Hematopoietic multipotent progenitor cell treated with erythropoietin and hydrocortisone succinate and interleukin-3 and kit ligand, for 17 days (in vitro differentiated cells): ENCODE results near the gene MTM1.

Experiments used
- DNase-seq: peaks from one replicate; pipeline ENCODE4 v3.0.0-alpha.2; 2015; ENCODE audit warnings: low spot score

Gene MTM1

DNA sequence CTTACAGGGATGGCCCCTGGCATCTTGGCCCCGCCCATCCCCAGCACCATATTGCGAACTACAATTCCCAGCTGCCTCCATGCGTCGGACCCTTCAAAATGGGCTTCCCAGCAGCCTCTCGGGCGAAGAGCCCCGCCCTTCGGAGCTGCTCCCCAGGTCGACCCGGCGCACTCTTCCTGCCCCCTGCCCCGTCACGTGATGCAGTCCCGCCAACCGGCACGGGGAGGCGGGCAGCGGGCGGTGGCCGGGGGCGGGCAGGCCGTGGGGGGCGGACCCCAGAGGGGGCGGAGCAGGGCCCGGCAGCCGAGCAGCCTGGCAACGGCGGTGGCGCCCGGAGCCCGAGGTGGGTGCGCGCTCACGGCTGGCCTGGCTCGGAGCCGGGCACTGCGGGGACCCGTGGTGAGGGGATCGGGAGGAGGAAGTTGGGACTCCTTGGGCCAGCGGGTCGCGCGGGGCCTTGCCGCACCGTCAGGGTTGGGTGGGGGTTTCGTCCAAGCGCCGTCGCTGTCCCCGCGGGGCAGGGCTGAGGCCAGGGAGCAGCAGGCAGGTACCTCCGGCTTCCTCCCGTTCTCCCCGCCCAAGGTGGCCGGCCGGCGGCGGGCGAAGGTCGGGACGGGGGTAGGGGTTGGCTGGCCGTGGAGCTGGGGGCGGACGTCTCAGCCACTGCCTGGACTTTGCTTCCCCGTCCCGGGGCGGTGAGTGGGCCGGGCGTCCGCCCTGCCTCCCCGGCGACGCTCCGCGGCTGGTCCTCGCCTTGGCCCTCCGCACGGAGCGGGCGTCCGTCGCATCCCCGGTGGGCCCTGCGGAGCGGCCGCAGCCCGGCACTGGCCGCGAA lies at the start of gene MTM1:
TSS of gene MTM1 (plus strand) at position 302 of the 835 bp plus-strand sequence. CDS start 23,994 bp downstream, outside the sequence.
- DNase-seq = peak; percentile 87

DNA sequence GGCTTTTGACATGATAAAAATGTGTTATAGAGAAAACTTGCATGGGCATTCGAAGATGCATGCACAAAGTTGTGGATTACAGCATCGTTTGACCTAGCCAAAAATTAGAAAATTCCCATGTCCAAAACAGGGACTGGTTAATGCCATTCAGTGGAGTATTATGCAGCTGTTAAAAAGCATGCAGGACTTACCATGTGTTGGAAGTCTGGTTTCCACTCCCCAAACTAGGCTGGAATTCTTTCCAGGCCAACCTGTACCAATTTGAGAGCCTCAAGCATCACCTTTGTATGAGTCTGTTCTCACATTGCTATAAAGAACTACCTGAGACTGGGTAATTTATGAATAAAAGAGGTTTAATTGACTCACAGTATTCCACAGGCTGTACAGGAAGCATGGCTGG lies 45.9 kb upstream of the MTM1 start:
- no peak for DNase-seq

DNA sequence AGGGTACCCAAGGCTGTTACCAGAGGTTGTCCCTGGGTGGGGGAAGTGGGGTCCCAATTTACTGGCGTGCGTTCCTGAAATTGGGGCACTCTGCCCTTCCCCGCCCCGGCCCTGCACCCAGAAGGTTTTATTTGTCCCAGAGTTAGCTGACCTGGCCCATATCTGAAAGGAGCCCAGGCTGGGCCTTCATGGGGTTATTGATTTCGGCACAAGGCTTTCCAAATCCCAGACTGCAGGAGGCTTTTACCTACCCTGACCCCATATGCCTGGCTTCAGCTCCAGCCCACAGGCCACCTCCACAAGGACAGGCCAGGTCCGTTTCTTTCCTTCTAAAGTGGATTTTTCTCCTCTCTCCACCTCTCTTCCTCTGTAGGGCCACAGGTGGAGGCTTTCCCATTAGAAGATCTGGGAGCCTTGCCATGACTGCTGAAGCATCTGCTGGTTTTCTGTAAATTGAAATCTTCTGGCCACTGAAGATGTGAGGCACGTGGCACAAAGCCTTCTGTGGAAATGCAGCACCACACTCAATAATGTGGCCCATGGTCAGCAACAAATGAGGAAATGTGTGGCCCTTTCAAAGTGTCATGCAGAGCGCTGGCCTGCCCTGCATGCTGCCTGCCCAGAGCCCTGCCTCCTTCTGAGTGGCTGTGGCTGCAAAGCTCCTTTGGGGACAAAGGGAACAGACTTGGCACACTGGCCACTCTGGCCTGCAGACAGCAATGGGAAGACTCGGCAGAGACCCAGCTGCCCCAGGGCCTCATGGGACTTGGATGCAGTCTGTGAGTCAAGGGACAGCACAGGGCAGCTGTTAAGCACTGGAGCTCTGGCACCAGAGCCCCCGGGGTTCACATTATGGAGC lies 43.1 kb upstream of the MTM1 start:
- DNase-seq = no peak

DNA sequence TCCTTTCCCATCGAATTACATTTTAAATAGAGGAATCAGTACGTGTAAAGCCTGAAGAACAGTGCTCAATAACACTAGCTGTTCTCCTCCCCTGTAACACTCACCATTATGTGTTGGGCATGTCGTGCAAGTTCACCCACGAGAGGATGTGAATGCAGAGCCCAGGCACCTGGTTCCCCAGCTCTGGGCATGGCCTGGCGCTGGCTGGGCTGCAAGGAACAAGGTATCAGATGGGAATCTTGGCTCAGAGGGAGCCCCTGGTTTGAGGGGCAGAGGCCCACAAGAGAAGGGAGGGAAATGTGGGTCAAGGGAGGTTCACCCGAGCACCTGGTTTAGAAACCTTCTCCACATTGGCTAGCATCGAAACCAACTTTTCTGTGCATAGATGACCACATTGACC lies 41.7 kb upstream of the MTM1 start:
- DNase-seq = no peak

DNA sequence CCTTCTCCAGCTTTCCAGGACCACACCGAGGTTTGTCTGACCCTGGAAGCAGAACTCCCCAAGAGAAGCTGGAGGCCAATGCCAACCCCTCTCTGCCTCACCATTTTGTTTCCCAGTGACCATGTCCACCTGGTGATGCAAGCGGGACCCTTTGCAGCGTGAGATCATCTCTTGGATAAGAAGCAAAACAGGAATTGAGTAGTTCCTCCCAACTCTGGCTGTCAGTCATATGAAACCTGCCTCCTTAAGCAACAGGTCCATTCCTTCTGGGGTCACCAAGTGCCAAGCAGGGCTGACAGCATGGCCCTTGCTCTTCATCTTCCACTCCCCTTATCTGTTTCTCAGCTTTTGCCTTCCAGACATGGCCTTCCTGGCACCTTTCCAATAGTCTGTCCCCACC lies 41.3 kb upstream of the MTM1 start:
- DNase-seq = no peak

DNA sequence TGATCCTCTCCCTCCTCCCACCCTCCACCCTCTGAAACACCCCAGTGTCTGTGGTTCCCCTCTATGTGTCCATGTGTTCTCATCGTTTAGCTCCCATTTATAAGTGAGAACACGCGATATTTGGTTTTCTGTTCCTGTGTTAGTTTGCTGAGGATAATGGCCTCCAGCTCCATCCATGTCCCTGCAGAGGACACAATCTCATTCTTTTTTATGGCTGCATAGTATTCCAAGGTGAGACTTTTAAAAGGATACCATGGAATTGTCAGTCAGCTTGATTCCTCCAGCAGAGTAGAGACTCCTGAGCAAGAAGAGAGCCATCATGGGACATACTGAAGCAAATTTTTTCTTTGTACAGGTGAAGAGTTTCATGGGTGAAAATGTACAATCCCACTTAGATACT lies 38.8 kb upstream of the MTM1 start:
- DNase-seq = no peak

DNA sequence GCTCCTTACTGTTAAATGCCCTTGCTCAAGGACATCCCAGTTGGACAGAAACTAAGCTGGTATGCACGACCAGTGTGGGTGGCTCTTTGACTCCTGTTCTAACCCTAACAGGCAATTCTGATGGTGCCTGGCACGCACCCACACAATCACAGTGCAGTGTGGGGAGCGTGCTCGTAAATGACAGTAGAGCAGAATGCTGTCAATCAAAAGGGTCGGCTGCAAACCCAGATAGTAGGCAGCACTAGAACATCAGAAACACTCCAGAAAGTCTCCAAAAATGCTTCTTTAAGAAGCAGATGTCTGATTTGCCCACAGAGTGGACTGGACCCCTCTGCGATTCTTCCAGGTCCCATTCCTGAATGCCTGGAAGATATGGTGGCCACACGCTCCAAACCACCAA lies 37.6 kb upstream of the MTM1 start:
- DNase-seq = no peak

DNA sequence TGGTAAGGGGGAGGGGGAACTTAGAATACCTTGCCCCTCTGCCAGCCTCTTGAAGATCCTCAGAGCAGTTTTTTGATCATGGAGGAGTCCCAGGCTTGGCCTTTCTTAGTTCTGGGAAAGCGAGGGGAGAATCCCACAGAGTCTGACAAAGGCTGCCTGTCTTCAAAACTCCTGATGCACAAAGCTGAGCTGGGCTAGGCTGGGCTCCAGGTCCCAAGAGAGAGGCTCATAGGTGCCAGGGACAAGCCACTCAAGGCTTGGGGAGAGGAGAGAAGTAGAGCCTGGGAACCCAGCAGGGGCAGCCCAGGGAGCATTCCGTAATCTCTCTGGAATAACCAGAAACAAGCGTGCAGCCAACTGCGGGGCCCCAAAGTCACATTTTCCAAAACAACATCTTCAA lies 37.0 kb upstream of the MTM1 start:
- DNase-seq = no peak

DNA sequence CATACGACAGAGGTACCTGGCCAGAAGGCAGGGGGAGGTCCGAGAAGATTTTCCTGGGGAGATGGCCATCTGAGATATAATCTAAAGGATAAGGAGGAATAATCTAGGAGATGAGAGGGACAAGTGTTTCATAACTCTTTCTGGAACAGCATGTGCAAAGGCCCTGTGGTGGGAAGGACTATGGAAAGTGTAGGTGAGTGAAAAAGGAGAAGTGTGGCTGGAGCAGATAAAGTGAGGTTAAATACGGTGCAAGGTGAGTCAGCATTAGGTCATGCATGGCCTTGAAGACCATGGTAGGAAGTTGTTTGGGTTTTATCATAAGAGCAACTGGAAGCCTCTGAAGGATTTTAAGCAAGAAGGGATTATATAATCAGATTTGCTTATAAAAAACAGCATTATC lies 34.6 kb upstream of the MTM1 start:
- DNase-seq = no peak

DNA sequence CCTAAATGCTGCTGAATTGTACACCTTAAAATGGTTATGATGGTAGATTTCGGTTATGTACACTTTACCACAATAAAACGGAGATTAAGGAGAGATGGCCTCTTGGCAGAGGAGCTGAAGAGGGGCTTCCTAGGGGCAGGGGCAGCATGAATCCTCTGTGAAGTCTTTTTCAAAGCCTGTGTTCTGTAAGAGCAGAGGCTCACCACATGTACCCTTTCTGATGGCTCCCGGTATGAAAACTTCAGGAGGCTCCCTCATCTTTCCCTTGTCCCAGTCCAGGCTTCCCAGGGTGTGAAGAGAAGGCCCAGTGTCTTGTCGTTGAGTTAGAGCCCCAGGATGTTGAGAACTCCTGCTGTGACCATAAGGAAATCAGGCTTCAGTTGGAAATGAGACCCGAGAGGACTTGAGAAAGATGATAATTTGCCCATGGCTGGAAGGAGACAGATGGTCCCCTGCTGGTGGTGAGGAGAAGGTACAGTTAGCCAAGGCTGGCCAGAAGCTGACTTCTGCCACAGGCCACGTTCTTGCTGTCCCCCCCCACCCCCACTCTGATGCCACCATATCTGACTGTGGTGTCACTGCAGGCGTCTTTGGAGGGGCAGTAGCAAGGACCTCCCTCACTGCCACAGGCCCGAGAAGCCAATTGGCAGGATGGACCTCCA lies 31.8 kb upstream of the MTM1 start:
- no peak for DNase-seq

DNA sequence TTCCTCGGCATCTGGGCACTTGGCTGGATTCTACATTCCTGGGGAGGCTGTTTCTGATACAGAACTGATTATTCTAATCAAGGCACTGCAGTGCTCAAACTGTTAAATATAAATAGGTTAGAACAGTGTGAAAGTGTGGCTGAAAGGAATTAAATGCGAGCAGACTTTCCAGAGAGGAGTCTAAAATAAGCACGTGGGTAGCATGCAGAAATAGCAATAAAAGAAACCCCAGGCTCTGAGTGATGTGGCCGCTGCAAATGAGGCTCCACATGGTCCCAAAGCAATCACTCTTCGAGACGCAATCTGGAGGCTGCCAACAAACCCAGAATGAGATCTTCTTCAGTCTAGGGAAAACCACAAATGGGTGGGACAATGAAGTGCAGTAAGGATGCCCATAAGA lies 30.6 kb upstream of the MTM1 start:
- no peak for DNase-seq

DNA sequence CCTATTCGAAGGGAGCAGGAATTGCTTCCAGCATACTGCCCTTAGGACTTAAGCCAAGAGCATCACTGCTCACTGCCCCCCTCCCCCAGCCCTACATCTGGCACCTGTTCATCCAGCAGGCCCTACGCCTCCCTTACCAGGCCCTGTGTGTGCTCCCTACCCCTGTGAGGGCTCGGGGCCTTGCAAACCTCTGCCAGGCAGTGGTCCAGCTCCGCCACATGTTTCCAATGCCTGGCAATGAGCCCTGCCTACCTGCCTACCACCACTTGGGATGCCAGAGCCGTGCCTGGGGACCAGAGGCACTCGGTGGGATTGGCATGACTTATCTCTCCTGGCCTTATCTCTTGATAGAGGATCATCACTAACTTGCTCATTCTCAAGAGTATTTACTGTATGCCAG lies 27.5 kb upstream of the MTM1 start:
- DNase-seq = no peak

DNA sequence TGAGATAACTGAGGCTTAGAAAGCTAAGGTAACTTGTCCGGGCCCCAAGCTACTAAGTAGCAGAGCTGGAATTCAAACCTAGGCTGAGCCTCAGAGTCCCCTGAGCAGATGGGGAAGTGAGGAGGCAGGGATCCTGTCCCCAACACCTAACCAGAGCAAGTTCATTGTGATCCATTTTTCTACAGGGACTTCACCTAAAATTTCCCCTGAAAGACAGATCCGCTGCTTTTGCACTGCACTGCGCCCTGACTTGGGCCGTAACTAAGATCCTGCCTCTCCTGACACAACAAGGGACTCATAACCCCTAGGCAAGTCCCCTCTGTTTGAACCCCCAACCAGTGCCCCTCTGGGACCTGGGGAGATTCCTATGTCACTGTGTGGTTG lies 25.6 kb upstream of the MTM1 start:
- no peak for DNase-seq

DNA sequence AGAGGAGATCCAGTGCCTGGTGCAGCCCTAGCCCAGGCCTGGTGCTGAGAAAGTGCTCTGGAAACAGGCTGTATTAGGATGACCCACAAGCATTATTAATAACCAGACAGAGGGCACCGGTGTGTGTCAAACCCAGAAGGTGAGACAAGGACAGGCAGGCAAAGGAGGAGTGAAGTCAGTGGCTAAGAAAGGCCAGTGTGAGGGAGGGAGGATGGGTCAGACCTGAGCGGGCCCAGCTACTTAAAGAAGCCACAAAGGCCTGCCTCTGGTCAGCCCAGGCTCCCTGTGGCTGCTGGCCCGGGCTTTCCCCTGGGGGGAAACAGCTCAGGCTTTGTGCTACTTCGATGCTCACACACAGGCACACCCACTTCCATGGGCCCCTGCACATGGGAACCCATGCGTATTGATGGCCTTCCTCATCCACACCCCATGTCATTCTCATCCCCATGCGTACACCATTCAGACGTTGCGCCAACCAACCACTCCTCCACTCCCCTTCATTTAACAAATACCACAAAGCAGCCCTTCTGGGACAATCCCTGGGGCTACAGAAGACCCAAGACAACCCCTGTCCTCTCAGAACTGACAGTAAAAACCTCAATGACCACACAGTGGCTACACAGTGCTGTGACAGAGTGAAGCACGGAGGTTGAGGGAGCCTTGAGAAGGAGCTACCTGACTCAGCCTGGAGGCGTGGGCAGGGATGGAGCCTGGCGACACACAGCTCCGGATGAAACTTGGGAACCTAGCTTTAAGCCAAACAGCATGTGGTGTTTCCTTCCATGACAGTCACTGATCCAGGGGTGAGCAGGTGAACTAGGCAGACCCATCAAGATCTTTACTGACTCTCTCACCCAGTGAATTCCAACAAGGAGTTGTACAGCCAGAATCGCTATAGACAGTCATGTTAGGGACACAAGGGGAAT lies 24.9 kb upstream of the MTM1 start:
- no peak for DNase-seq

DNA sequence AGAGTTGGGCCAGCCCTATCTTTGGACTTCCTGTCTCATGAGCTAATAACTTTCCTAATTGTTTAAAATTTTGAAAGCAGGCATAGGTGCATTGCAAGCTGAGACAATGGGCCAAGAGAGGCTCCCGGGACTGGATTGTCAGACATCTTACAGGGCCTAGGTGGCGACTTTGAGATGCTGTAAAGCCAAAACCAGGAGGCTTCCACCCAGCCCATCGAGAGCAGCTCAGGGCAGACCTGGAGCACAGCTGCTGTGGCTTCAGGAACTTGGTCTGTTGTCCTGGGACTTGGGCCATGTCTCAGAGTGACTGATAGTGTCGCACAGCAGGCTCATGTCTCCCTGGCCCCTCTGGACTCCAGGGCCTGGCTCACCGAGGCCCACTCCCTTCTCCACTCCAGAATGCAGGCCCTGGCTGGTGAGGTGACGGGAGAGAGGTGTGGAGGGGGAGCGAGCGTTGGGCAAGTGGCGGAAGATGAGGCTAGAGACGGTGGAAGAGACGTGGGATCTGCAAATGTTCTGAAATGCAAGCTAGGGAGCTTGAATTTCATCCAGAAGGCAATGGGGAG lies 24.1 kb upstream of the MTM1 start:
- no peak for DNase-seq

DNA sequence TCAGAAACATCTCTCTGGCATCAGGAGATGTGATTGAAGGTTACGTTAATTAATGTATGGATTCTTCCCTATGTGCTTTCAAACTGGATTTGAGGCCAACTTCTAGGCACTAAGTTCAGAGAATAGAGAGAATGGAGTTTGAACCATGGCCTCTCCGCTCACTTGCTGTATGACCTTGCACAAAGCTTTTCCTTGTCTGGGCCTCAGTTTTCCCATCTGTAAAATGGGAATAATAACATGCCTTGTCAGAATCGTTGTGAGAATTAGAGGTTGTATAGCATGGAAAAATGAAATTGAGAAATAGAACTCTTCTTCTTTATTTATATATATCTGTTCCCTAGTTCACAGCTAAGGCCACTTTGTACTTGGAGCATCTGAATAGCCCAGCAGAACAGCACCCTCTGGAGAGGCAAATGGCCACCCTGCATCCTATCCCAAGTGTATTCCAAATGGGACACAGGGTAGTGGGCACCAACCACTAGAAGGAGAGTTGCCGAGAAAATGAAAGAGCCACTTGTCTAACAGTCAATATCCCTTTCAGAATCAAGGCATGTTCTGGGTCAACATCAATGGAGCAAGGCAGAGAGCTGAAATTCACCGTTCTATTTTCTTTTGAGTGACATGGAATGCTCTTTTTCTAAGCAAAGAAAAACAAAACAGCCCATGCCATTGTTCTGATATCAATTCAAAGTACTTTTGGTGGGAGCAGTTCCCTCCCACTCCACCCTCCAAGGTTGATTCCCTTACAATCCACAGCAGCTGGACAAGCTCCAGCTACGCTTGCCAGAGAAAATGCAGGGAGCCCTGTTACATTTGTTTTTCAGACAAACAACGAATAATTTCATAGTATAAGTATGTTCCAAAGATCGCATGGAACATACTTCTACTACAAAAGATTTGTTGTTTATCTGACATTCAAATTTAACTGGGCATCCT lies 23.3 kb upstream of the MTM1 start:
- no peak for DNase-seq

DNA sequence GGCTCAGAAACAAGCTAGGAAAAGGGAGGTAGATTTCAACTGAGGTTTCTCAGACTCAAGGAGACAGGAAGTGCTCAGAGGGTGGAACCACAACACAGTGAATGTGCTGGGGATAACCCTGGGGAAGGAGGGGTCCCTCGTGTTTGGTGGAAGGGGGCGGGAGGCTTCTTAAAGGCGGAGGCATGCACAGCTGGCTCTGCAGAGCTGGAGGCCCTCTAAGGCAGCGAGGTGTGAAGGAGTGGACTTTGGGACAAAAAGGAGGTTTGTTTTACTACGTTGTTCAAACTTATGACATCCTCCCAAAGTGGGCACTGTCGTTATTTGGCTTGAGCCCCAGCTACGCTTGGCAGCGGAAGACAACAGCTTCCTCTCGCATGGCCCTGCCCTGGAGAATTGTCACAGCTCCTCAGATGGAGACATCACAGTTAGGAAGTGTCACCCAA lies 21.7 kb upstream of the MTM1 start:
- no peak for DNase-seq

DNA sequence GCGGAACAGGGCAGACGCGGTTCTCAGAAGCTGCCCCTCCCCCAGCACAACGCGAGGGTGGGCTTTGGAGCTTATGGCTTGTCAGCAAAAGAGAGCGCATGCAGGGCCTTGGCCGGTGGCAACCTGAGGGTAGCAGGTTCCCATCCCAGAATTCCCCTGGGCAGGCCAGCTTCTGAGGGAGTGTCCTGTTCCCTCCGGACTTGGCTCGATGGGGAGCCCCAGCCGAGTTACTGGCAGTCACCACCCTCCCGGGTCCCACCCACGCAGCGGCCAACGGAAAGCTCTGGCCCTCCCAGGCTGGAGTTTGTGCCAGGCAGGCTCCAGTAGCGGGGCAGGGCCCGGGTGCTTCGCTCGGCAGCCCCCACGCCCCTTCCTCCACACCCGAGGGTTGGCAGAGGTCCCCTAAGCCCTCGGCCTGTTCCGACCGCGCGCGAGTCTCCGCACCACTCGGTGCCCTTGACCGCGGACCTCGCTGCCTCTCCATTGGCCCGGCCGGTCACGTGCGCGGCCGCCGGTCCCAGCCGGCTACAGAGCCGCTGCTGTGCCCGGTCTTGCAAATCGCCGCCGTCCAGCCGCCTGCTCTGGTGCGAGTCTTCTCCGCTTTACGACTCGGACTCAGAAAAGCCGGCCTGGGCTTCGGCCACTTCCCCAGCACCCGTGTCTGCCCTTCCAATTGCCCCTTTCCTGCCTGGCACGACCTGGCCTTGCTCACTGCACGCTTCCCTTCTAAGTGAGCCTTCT lies 20.9 kb upstream of the MTM1 start:
- DNase-seq = no peak

DNA sequence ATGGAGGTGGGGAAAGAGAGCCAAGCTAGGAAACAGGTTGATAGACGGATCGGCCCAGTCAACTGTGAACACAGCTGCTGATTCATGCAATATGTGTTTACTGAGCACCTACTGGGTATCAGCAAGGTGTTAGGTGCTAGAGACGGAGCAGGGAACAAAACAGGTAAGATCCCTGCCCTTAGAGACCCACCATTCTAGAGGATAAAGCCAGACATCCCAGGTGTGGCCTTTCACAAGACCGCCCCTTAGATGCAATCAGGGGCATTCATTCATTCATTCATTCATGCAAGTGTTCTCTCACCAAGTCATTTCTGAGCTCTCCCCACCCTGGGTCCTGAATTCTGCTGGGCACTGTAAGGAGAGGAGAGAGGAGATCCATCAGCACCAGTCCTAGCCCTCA lies 20.2 kb upstream of the MTM1 start:
- DNase-seq = no peak
